ENCODE results near the gene ARHGEF28. TPM values are rescaled to one million over a fixed set of nuclear protein-coding genes. Genes with fewer than 3 reads are reported as not detected.

Gene ARHGEF28
- total RNA-seq, 1 donor from 2014 or later = 8.5 TPM

DNA sequence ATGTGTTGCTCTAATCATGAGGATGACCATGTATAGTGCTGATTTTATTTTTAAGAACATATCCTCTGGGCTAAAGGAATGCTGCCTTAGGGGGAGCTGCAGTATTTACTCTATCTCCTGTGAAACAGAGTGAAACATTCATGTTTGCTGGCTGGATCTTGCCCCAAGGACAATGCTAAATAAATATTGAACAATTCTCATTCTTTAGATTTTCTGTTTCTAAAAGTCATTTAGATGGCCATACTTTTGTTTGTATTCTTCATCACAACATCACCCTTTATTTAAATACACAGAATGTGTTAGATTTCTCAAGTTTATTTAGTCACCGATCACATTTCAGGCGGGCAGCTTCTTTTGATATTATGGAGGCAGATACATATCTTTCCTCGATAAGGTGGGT is 103.3 kb downstream of the ARHGEF28 start:
- Histone ChIP-seq H4K20me1 (ENCODE audit: insufficient read depth, low read length) (no peaks in the 10 kb centered on the region), H3K36me3 (ENCODE audit: insufficient read depth, low read length) (no peaks in the 10 kb centered on the region), H3K4me2 (ENCODE audit: low read length) (no peak overlapping the region), H3K27me3 (ENCODE audit: insufficient read depth, low read length) (no peaks in the 10 kb centered on the region), H3K27ac (ENCODE audit: low read depth, low read length) (no peak overlapping the region), H3K9me3 (ENCODE audit: insufficient read depth, low read depth, low read length) (no peaks in the 10 kb centered on the region), H2AFZ (ENCODE audit: low read depth, low read length) (no peak overlapping the region), H3K4me3 (ENCODE audit: insufficient read depth, low read depth, low read length) (no peak overlapping the region), H3K4me1 (ENCODE audit: insufficient read depth, low read length) (no peaks in the 10 kb centered on the region), H3K79me2 (ENCODE audit: insufficient read depth, low read length) (no peaks in the 10 kb centered on the region), H3K9ac (ENCODE audit: low read length) (no peak overlapping the region)
- Mint-ChIP-seq H3K4me3 (ENCODE audit: unreplicated experiment) (no peak overlapping the region), H3K27ac (ENCODE audit: unreplicated experiment) (no peak overlapping the region), H3K36me3 (ENCODE audit: low read depth, unreplicated experiment) (no peaks in the 10 kb centered on the region), H3K9me3 (ENCODE audit: unreplicated experiment) (no peaks in the 10 kb centered on the region), H3K27me3 (ENCODE audit: low read depth, unreplicated experiment) (no peaks in the 10 kb centered on the region), H3K4me1 (ENCODE audit: low read depth, unreplicated experiment) (peaks cover 1% of the 10 kb centered on the region)
- FAIRE-seq = no peak
- no peak for DNase-seq (ENCODE audit: low read depth)
- TF ChIP-seq, protein P1, sequence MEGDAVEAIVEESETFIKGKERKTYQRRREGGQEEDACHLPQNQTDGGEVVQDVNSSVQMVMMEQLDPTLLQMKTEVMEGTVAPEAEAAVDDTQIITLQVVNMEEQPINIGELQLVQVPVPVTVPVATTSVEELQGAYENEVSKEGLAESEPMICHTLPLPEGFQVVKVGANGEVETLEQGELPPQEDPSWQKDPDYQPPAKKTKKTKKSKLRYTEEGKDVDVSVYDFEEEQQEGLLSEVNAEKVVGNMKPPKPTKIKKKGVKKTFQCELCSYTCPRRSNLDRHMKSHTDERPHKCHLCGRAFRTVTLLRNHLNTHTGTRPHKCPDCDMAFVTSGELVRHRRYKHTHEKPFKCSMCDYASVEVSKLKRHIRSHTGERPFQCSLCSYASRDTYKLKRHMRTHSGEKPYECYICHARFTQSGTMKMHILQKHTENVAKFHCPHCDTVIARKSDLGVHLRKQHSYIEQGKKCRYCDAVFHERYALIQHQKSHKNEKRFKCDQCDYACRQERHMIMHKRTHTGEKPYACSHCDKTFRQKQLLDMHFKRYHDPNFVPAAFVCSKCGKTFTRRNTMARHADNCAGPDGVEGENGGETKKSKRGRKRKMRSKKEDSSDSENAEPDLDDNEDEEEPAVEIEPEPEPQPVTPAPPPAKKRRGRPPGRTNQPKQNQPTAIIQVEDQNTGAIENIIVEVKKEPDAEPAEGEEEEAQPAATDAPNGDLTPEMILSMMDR (IDR thresholded peaks at IDR 0.05; ENCODE audit: insufficient read depth, low read depth, low read length) = no peak
- no peak for TF ChIP-seq EZH2 (IDR thresholded peaks at IDR 0.05; ENCODE audit: insufficient read depth, low read length)

DNA sequence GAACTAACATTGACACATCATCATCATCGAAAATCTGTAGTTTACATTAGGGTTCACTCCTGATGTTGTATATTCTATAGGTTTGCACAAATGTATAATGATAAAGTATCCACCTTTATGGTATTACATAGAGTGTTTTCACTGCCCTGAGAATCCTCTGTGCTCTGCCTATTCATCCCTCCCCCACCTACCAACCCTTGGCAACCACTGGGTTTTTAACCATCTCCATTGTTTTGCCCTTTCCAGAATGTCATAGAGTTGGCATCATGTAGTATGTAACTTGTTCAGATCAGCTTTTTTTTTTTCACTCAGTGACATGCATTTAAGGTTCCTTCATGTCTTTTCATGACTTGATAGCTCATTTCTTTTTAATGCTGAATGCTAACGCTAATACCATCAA is 106.0 kb downstream of the ARHGEF28 start:
- Histone ChIP-seq H4K20me1 (ENCODE audit: insufficient read depth, low read length) (no peaks in the 10 kb centered on the region), H3K4me2 (ENCODE audit: low read length) (no peak overlapping the region), H3K36me3 (ENCODE audit: insufficient read depth, low read length) (no peaks in the 10 kb centered on the region), H3K79me2 (ENCODE audit: insufficient read depth, low read length) (no peaks in the 10 kb centered on the region), H2AFZ (ENCODE audit: low read depth, low read length) (no peak overlapping the region), H3K9ac (ENCODE audit: low read length) (no peak overlapping the region), H3K9me3 (ENCODE audit: insufficient read depth, low read depth, low read length) (no peaks in the 10 kb centered on the region), H3K27ac (ENCODE audit: low read depth, low read length) (no peak overlapping the region), H3K4me3 (ENCODE audit: insufficient read depth, low read depth, low read length) (no peak overlapping the region), H3K27me3 (ENCODE audit: insufficient read depth, low read length) (no peaks in the 10 kb centered on the region), H3K4me1 (ENCODE audit: insufficient read depth, low read length) (no peaks in the 10 kb centered on the region)
- DNase-seq (ENCODE audit: low read depth) = no peak
- Mint-ChIP-seq H3K9me3 (ENCODE audit: unreplicated experiment) (no peaks in the 10 kb centered on the region), H3K4me3 (ENCODE audit: unreplicated experiment) (no peak overlapping the region), H3K27me3 (ENCODE audit: low read depth, unreplicated experiment) (no peaks in the 10 kb centered on the region), H3K36me3 (ENCODE audit: low read depth, unreplicated experiment) (no peaks in the 10 kb centered on the region), H3K27ac (ENCODE audit: unreplicated experiment) (no peak overlapping the region), H3K4me1 (ENCODE audit: low read depth, unreplicated experiment) (no peaks in the 10 kb centered on the region)
- no peak for TF ChIP-seq EZH2 (IDR thresholded peaks at IDR 0.05; ENCODE audit: insufficient read depth, low read length)
- TF ChIP-seq, protein P1 (IDR thresholded peaks at IDR 0.05; ENCODE audit: insufficient read depth, low read depth, low read length) = no peak
- FAIRE-seq = no peak

DNA sequence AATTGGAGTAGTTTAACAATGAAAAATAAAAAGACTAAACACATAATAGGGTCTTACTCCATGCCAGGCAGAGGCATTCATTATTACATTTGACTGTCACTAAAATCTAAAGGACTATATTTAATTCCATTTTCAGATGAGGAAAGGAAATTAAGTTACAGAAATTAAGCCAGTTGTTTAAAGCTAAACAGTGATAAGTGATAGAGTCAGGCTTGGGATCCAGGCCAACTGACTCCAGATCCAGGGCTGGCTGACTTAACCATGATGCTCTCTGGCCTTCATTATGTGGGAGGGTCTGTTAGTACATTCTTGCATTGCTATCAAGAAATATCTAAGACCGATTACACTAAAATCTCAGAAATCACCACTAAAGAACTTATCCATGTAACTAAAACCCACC is 107.2 kb downstream of the ARHGEF28 start:
- no peaks in the 10 kb centered on the region for H3K27me3 ChIP-seq (ENCODE audit: insufficient read depth, low read length)
- Mint-ChIP-seq H3K27me3 (ENCODE audit: low read depth, unreplicated experiment) (no peaks in the 10 kb centered on the region), H3K9me3 (ENCODE audit: unreplicated experiment) (no peaks in the 10 kb centered on the region), H3K4me1 (ENCODE audit: low read depth, unreplicated experiment) (no peaks in the 10 kb centered on the region), H3K27ac (ENCODE audit: unreplicated experiment) (no peak overlapping the region), H3K4me3 (ENCODE audit: unreplicated experiment) (no peak overlapping the region), H3K36me3 (ENCODE audit: low read depth, unreplicated experiment) (no peaks in the 10 kb centered on the region)
- no peaks in the 10 kb centered on the region for H3K9me3 ChIP-seq (ENCODE audit: insufficient read depth, low read depth, low read length)
- no peak overlapping the region for H2AFZ ChIP-seq (ENCODE audit: low read depth, low read length)
- TF ChIP-seq, protein P1 (IDR thresholded peaks at IDR 0.05; ENCODE audit: insufficient read depth, low read depth, low read length) = no peak
- TF ChIP-seq EZH2 (IDR thresholded peaks at IDR 0.05; ENCODE audit: insufficient read depth, low read length) = no peak
- no peaks in the 10 kb centered on the region for H3K36me3 ChIP-seq (ENCODE audit: insufficient read depth, low read length)
- no peaks in the 10 kb centered on the region for H4K20me1 ChIP-seq (ENCODE audit: insufficient read depth, low read length)
- H3K79me2 ChIP-seq (ENCODE audit: insufficient read depth, low read length) = no peaks in the 10 kb centered on the region
- H3K4me2 ChIP-seq (ENCODE audit: low read length) = no peak overlapping the region
- no peaks in the 10 kb centered on the region for H3K4me1 ChIP-seq (ENCODE audit: insufficient read depth, low read length)
- no peak overlapping the region for H3K4me3 ChIP-seq (ENCODE audit: insufficient read depth, low read depth, low read length)
- no peak for FAIRE-seq
- peak; percentile 30 for DNase-seq (ENCODE audit: low read depth)
- no peak overlapping the region for H3K27ac ChIP-seq (ENCODE audit: low read depth, low read length)
- H3K9ac ChIP-seq (ENCODE audit: low read length) = no peak overlapping the region
